T-helper 9 cell (primary cell): Measurements from ENCODE around the gene GPT2.
"Not testable (repeated sequence)": the region's sequence is repeated elsewhere in the genome, so short reads cannot be mapped to it uniquely, and the experiment has no call there.

Experiments used
- DNase-seq: peaks from one replicate; pipeline ENCODE4 v3.0.0-alpha.2; 2020

GPT2 gene

DNA sequence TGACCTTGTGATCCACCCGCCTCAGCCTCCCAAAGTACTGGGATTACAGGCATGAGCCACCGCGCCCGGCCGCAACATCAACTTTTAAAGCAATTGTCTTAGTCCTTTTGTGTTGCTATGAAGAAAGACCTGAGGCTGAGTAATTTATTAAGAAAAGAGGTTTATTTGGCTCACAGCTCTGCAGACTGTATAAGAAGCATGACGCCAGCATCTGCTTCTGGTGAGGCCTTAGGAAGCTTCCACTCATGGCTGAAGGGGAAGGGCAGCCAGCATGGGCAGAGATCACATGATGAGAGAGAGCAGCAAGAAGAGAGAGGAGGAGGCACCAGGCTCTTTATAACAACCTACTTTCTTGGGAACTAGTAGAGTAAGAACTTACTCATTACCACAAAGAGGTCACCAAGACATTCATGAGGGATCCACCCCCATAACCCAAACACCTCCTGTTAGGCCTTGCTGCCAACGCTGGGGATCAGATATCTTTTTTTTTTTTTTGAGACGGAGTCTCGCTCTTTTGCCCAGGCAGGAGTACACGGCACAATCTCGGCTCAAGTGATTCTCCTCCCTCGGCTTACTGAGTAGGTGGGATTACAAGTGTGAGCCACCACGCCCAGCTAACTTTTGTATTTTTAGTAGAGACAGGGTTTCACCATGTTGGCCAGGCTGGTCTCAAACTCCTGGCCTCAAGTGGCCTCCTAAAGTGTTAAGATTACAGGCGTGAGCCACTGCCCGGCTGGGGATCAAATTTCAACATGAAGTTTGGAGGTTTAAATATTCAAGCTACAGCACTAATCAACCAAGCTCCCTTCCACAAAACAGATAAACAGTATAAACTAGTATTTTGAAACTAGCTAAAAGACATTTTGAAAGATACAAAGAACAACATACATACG, 21.4 kb upstream of the GPT2 start:
- DNase-seq, result no peak

- DNase-seq, result no peak
Measured at GRCh38 chr16:46866286-46866685, 17.9 kb upstream of the GPT2 start.

DNA sequence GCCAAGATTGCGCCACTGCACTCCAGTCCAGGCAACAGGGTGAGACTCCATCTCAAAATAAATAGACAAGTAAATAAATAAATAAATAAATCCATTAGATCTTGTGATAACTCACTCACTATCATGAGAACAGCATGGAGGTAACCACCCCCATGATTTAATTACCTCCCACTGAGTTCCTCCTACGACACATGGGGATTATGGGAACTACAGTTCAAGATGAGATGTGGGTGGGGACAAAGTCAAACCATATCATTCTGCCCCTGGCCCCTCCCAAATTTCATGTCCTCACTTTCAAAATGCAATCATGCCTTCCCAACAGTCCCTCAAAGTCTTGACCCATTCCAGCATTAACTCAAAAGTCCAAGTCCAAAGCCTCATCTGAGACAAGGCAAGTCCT, 16.7 kb upstream of the GPT2 start:
- DNase-seq, result not testable (repeated sequence)

DNA sequence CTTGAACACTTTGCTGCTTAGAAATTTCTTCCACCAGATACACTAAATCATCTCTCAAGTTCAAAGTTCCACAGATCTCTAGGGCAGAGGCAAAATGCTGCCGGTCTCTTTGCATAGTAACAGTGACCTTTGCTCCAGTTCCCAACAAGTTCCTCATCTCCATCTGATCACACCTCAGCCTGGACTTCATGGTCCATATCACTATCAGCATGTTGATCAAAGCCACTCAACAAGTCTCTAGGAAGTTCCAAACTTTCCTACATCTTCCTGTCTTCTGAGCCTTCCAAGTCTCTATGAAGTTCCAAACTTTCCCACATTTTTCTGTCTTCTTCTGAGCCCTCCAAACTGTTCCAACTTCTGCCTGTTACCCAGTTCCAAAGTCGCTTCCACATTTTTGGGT, 15.3 kb upstream of the GPT2 start:
- DNase-seq, result not testable (repeated sequence)

- DNase-seq, result no peak
Measured at GRCh38 chr16:46871597-46871996, 12.6 kb upstream of the GPT2 start.

DNA sequence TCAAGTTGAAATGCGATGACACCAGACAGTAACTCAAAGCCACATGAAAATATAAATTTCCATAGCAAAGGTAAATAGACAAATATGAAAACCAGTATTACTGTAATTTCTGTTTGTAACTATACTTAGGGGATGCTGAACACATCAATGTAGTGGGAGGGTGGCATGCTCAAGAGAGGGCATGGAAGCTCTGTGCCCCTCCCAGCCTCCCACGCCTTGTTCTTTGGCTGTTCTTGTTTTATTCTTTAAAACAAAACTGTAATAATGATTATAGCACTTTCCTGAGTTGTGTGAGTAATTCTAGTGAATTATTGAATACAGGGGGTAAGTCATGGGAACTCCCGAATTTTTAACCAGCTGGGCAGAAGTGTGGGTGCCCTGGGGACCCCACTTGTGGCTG, 11.0 kb upstream of the GPT2 start:
- DNase-seq, result no peak

- no peak for DNase-seq
Measured at GRCh38 chr16:46875243-46875642, 8.9 kb upstream of the GPT2 start.

GRCh38 chr16:46882304-46882939, 1.7 kb upstream of the GPT2 start:
- DNase-seq, result no peak

GRCh38 chr16:46882940-46883307, 1.2 kb upstream of the GPT2 start:
- no peak for DNase-seq

- DNase-seq, result no peak
Measured at GRCh38 chr16:46883353-46883689, 841 bp upstream of the GPT2 start.

- DNase-seq, result peak; percentile 3
Measured at GRCh38 chr16:46884513-46885293, 541 bp downstream of the GPT2 start.

DNA sequence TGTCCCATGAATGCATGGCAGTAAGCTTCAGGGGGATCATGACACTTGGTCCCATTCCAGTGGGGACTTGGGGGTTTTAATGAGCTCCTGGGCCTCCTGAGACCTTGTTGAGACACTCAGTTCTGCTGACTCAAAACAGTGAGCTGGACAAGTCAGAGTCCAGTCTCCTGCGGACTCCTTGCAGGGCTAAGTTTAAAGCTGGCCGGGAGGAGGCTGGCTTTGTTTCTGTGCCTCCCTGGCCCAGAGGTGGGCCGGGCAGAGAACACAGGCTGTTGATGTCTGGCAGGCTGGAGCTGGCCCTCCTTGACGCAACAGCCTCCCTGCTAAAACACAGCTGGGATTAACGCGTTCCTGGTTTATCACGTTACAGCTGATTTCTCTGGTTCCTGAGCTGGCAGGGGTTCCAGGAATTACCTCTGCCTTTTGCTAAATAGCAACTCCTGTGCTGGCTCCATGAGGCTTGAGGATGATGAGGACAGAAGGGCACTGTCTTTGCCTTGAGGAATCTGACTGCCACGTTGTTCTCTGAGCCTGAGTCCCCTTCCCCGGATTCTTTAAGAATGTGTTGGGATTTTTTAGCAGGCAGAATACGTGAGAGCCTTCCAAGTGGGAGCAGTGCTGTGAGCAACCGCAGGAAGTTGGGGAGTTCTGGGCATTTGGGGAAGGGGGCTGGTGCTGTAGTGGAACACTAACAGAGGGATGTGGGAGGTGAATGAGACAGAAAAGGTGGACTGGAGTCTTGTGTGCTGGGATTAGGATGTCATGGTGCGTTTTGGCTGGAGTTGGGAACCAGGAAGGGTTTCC, 2.0 kb downstream of the GPT2 start:
- DNase-seq, result no peak

- DNase-seq, result no peak
Measured at GRCh38 chr16:46886764-46887523, 2.8 kb downstream of the GPT2 start.

- DNase-seq, result no peak
Measured at GRCh38 chr16:46887524-46887854, 3.3 kb downstream of the GPT2 start.

- no peak for DNase-seq
Measured at GRCh38 chr16:46889245-46889941, 5.2 kb downstream of the GPT2 start.

DNA sequence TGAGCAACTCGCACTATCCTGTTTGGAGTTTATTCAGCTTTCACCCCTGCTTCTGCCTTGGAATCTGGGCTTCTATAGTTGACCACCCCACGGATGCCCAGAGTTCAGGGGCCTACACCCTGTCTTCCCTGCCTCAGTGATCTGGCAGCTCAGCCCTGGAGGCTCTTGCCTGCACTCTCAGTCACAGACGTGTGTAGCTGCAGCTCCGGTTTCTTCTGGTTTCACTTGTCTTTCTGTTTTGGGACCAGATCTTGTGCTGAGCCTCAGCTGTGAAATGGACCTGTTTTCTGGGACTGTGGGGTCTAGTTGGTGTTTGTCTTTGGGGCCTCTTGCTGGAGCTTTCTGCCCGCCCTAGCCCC, 5.8 kb downstream of the GPT2 start:
- DNase-seq, result no peak

GRCh38 chr16:46891910-46892309, 7.7 kb downstream of the GPT2 start:
- no peak for DNase-seq

- no peak for DNase-seq
Measured at GRCh38 chr16:46894036-46894672, 10.0 kb downstream of the GPT2 start.

- no peak for DNase-seq
Measured at GRCh38 chr16:46895399-46896313, 11.5 kb downstream of the GPT2 start.
